Activated B cell treated with CpG ODN at 0.5 μM for 24 hours (primary cell): Measurements from ENCODE around the gene CDC14B. TPM values are rescaled to one million over a fixed set of nuclear protein-coding genes. Genes with fewer than 3 reads are reported as not detected.

ENCODE experiments used
- ATAC-seq: fragments of 200-7000 bp; cut with Tn5 transposase; one replicate; pipeline ENCODE4 v1.10.0; 2021; ENCODE audit warnings: low read depth, mild to moderate bottlenecking, moderate library complexity
- CTCF ChIA-PET: fragments of 350-600 bp; sonication (Branson Sonifier 250); formaldehyde crosslinking; loops from one replicate; lab custom pipeline; 2021; ENCODE audit warnings: antibody characterized with exemption; lab: Charles Lee
- POLR2A ChIA-PET: fragments of 350-600 bp; sonication (Branson Sonifier 250); formaldehyde crosslinking; loops from one replicate; lab custom pipeline; 2021; ENCODE audit warnings: antibody characterized with exemption; lab: Charles Lee
- DNase-seq: peaks from one replicate; pipeline ENCODE4 v3.0.0; 2022
- H3K27ac Mint-ChIP-seq: one replicate; pipeline ENCODE4 v1.8.0; 2020; ENCODE audit warnings: mixed read lengths
- H3K27me3 Mint-ChIP-seq: one replicate; pipeline ENCODE4 v1.8.0; 2021; ENCODE audit warnings: mixed read lengths
- H3K36me3 Mint-ChIP-seq: one replicate; pipeline ENCODE4 v1.8.0; 2021; ENCODE audit warnings: low read depth, mixed read lengths
- H3K4me1 Mint-ChIP-seq: one replicate; pipeline ENCODE4 v1.8.0; 2021; ENCODE audit warnings: mixed read lengths
- H3K4me3 Mint-ChIP-seq: one replicate; pipeline ENCODE4 v1.8.0; 2020; ENCODE audit warnings: mild to moderate bottlenecking, mixed read lengths
- H3K9me3 Mint-ChIP-seq: one replicate; pipeline ENCODE4 v1.8.0; 2020; ENCODE audit warnings: mixed read lengths
- intact Hi-C: fragments of 100-400 bp; cut with micrococcal nuclease; formaldehyde crosslinking; loops from one replicate; pipeline ENCODE4 v1.15.1; 2024
- total RNA-seq: library from RNA; stranded (reverse); gene quantifications from 2 replicates; pipeline ENCODE4 v1.2.3, GENCODE V29; 2022
- TF ChIP-seq, protein P1 (sequence below): fragments of 200-600 bp; IDR thresholded peaks from one replicate; pipeline ENCODE4 v1.8.0; 2022; ENCODE audit warnings: antibody characterized with exemption, mild to moderate bottlenecking

Gene CDC14B
- total RNA-seq, 1 donor from 2014 or later: 2.5 TPM

- POLR2A ChIA-PET: no interaction called here
- H3K36me3 Mint-ChIP-seq: no peaks in the 10 kb centered on the region
Measured at GRCh38 chr9:96612105-96612965, 7.3 kb downstream of the CDC14B start.

DNA sequence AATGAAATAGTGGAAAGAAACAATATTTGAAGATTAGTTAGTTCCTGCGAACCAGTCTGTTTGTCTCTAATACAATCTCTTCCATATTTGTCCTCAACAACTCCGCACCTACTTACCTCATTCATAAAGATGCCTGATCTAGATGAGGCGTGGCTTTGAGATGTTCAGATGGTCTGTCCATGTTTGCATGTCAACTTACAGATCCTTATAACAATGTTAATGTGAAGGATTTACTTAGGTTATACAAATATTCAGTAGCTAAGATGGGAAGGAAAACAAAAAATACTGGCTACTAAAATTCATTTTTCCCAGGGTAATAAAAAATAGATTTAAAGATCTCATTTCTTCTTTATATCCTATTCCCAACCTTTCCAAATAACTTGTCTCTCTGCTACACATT, 8.3 kb downstream of the CDC14B start:
- H3K4me1 Mint-ChIP-seq: no peaks in the 10 kb centered on the region
- CTCF ChIA-PET: no interaction called here
- ATAC-seq: no peak
- H3K36me3 Mint-ChIP-seq: no peaks in the 10 kb centered on the region
- TF ChIP-seq, protein P1, sequence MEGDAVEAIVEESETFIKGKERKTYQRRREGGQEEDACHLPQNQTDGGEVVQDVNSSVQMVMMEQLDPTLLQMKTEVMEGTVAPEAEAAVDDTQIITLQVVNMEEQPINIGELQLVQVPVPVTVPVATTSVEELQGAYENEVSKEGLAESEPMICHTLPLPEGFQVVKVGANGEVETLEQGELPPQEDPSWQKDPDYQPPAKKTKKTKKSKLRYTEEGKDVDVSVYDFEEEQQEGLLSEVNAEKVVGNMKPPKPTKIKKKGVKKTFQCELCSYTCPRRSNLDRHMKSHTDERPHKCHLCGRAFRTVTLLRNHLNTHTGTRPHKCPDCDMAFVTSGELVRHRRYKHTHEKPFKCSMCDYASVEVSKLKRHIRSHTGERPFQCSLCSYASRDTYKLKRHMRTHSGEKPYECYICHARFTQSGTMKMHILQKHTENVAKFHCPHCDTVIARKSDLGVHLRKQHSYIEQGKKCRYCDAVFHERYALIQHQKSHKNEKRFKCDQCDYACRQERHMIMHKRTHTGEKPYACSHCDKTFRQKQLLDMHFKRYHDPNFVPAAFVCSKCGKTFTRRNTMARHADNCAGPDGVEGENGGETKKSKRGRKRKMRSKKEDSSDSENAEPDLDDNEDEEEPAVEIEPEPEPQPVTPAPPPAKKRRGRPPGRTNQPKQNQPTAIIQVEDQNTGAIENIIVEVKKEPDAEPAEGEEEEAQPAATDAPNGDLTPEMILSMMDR: no peak
- DNase-seq: no peak
- peaks cover 30% of the 10 kb centered on the region for H3K27me3 Mint-ChIP-seq
- intact Hi-C loops: no loop called here
- POLR2A ChIA-PET: no interaction called here
- H3K27ac Mint-ChIP-seq: no peak overlapping the region
- H3K9me3 Mint-ChIP-seq: no peaks in the 10 kb centered on the region
- no peak overlapping the region for H3K4me3 Mint-ChIP-seq

More at GRCh38 chr9:96612105-96612965, 7.3 kb downstream of the CDC14B start:
- CTCF ChIA-PET: no interaction called here
- intact Hi-C loops: no loop called here
- Mint-ChIP-seq H3K4me1 (no peaks in the 10 kb centered on the region), H3K27me3 (peaks cover 36% of the 10 kb centered on the region), H3K27ac (no peak overlapping the region), H3K4me3 (no peak overlapping the region), H3K9me3 (no peaks in the 10 kb centered on the region)
- ATAC-seq: no peak
- no peak for DNase-seq
- TF ChIP-seq, protein P1: no peak

DNA sequence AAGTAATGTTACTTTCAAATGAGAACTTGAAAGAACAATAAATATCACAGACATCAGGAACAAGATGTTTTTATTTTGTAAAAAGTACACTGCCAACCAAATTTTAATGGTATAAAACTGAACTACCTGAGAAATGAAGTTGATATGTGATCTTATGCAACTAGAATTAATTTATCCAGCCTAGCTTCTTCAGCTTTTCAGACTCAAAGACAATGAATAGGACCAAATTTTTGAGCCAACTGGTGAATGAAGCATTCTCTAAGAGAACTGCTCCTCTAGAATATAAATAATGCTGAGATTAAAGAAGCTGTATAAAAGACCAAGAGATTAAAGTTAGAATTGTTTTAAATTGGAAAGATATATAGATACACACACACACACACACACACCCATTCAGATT, 9.9 kb downstream of the CDC14B start:
- ChIA-PET POLR2A (no interaction called here), CTCF (no interaction called here)
- TF ChIP-seq, protein P1: no peak
- H3K9me3 Mint-ChIP-seq: no peaks in the 10 kb centered on the region
- no peaks in the 10 kb centered on the region for H3K4me1 Mint-ChIP-seq
- DNase-seq (no peak), ATAC-seq (no peak)
- H3K27ac Mint-ChIP-seq: no peak overlapping the region
- peaks cover 25% of the 10 kb centered on the region for H3K27me3 Mint-ChIP-seq
- intact Hi-C loops: no loop called here
- H3K36me3 Mint-ChIP-seq: no peaks in the 10 kb centered on the region
- no peak overlapping the region for H3K4me3 Mint-ChIP-seq

DNA sequence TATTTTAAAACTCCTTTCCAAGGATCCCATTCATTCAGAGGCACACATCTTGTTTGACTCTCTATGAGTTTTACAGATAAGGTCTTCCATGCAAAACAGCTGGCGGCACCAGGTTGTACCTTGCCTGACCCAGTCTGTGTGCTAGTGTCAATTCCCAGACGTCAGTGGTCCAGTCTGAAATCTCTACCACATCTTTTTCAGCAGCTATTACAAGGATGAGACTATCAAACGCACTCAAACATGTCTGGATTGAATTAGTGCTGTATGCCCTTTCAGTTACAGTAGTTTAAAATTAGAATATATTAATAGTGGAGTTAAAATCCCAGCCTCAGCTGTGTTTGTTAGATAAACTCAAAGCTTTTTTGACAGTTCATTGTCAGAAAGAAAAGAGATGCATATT, 11.7 kb downstream of the CDC14B start:
- ATAC-seq (no peak), DNase-seq (no peak)
- CTCF ChIA-PET: no interaction called here
- TF ChIP-seq, protein P1: no peak
- intact Hi-C loops: no loop called here
- peaks cover 20% of the 10 kb centered on the region for H3K27me3 Mint-ChIP-seq
- H3K27ac Mint-ChIP-seq: no peak overlapping the region
- H3K9me3 Mint-ChIP-seq: no peaks in the 10 kb centered on the region
- no peak overlapping the region for H3K4me3 Mint-ChIP-seq
- H3K36me3 Mint-ChIP-seq: no peaks in the 10 kb centered on the region
- H3K4me1 Mint-ChIP-seq: no peaks in the 10 kb centered on the region
- POLR2A ChIA-PET: no interaction called here

DNA sequence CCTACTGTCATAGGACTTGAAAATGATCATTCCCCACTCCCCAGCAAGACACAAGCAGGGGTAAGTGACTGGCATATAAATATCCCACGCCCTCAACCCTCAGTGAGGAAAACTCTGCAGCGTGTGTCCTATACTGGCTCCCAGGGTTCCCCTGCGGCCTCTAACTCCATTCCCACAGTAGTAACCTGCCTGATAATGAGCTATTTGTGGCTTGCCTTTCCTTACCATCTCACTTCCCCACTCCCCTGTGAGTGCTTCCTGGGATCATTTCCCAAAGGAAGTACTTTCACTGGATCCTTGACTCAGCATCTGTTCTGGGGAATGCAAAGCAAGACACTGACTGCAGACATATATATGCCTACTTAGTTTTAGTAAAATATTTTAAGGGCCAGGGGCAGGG, 14.3 kb downstream of the CDC14B start:
- H3K27me3 Mint-ChIP-seq: peaks cover 4% of the 10 kb centered on the region
- POLR2A ChIA-PET: no interaction called here
- H3K9me3 Mint-ChIP-seq: no peaks in the 10 kb centered on the region
- TF ChIP-seq, protein P1: no peak
- ATAC-seq: no peak
- CTCF ChIA-PET: no interaction called here
- intact Hi-C loops: no loop called here
- H3K36me3 Mint-ChIP-seq: no peaks in the 10 kb centered on the region
- H3K4me1 Mint-ChIP-seq: no peaks in the 10 kb centered on the region
- no peak for DNase-seq
- H3K4me3 Mint-ChIP-seq: no peak overlapping the region
- H3K27ac Mint-ChIP-seq: no peak overlapping the region
